HEK293T (cell line): ENCODE measurements around the gene ARHGEF28.

Experiments
- CTBP1 ChIP-seq: fragments of 450-650 bp; IDR thresholded peaks from 2 replicates; pipeline ENCODE4 v1.6.1; 2016; ENCODE audit warnings: borderline replicate concordance
- ELF4 ChIP-seq: fragments of 450-650 bp; IDR thresholded peaks from 2 replicates; pipeline ENCODE4 v1.6.1; 2017; ENCODE audit warnings: antibody characterized with exemption
- FOXA1 ChIP-seq: fragments of 450-650 bp; IDR thresholded peaks from 2 replicates; pipeline ENCODE4 v1.6.1; 2016; ENCODE audit warnings: mild to moderate bottlenecking
- FOXK2 ChIP-seq: fragments of 450-650 bp; IDR thresholded peaks from 2 replicates; pipeline ENCODE4 v1.6.1; 2016; ENCODE audit warnings: mild to moderate bottlenecking
- FOXM1 ChIP-seq: fragments of 450-650 bp; IDR thresholded peaks from 2 replicates; pipeline ENCODE4 v1.6.1; 2017; ENCODE audit warnings: mild to moderate bottlenecking, borderline replicate concordance
- SP1 ChIP-seq: fragments of 450-650 bp; IDR thresholded peaks from 2 replicates; pipeline ENCODE4 v1.6.1; 2017
- TARDBP ChIP-seq: fragments of 450-650 bp; IDR thresholded peaks from 2 replicates; pipeline ENCODE4 v1.6.1; 2016

- TF ChIP-seq SP1 = no peak
- no peak for TF ChIP-seq FOXK2
- TF ChIP-seq FOXM1 = no peak
- no peak for TF ChIP-seq ELF4
- TF ChIP-seq TARDBP = no peak
- no peak for TF ChIP-seq CTBP1
- TF ChIP-seq FOXA1 = no peak
Observed at GRCh38 chr5:73733219-73733618, 107.2 kb downstream of the ARHGEF28 start.
